Measurements from ENCODE around the gene KDM1A.

DNA sequence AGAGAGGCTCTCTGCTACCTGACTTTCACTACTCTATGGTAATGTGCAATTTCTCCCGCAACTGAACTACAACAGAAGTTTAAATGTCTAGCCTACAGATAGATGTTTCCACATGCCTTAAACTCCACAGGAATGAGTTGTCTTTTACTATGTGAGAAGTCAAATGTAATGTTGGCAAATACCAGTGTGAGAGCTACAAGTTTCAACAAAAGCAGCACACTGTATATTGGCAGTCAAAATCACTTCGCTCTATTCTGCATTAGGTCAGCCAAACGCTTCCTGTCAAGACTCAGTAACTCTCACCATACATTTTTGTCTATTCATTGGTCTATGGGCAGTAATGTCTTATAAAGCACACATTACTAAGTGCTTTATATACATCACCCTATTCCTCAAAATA, 107.5 kb downstream of the KDM1A start:
- TF ChIP-seq POLR2A (IDR thresholded peaks at IDR 0.05) = no peak
- TF ChIP-seq, protein P1, sequence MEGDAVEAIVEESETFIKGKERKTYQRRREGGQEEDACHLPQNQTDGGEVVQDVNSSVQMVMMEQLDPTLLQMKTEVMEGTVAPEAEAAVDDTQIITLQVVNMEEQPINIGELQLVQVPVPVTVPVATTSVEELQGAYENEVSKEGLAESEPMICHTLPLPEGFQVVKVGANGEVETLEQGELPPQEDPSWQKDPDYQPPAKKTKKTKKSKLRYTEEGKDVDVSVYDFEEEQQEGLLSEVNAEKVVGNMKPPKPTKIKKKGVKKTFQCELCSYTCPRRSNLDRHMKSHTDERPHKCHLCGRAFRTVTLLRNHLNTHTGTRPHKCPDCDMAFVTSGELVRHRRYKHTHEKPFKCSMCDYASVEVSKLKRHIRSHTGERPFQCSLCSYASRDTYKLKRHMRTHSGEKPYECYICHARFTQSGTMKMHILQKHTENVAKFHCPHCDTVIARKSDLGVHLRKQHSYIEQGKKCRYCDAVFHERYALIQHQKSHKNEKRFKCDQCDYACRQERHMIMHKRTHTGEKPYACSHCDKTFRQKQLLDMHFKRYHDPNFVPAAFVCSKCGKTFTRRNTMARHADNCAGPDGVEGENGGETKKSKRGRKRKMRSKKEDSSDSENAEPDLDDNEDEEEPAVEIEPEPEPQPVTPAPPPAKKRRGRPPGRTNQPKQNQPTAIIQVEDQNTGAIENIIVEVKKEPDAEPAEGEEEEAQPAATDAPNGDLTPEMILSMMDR (IDR thresholded peaks at IDR 0.05) = no peak

Data from esophagus squamous epithelium (tissue), 4 donors.